Mammary epithelial cell (primary cell): ENCODE results near the gene GZF1.

Experiments used
- CTCF ChIP-seq, 2 donors: IDR thresholded peaks in 1 of 2; conservative IDR thresholded peaks in 1 of 2; 2 replicates each; pipeline ENCODE4 v1.5.1; 2011 to 2012; ENCODE audit warnings: inconsistent platforms in 2 of 2, low read length in 2 of 2, mild to moderate bottlenecking in 2 of 2, control low read depth in 1 of 2, low read depth in 1 of 2; ENCODE audit not compliant: insufficient read depth in 1 of 2; ENCODE audit errors: extremely low read depth in 1 of 2
- EZH2 ChIP-seq: IDR thresholded peaks from 2 replicates; pipeline ENCODE4 v1.6.1; 2012; ENCODE audit warnings: low read length, inconsistent platforms, borderline replicate concordance

GRCh38 chr20:23346002-23346401, 16.0 kb upstream of the GZF1 start:
- TF ChIP-seq CTCF (conservative IDR thresholded peaks at IDR 0.05 in 1 of 2, IDR thresholded peaks at IDR 0.05 in 1 of 2; ENCODE audit: extremely low read depth in 1 of 2, insufficient read depth in 1 of 2, low read depth in 1 of 2, low read length in 2 of 2) (no peak), EZH2 (no peak)
